Esophagus squamous epithelium (tissue), 4 donors: Measurements from ENCODE around the gene TPPP2.

Experiments
- POLR2A ChIP-seq, 4 donors: fragments of 450-650 bp; IDR thresholded peaks; one replicate each; pipeline ENCODE4 v1.6.1; 2017; ENCODE audit warnings: antibody characterized with exemption in 4 of 4, mild to moderate bottlenecking in 4 of 4, moderate library complexity in 3 of 4
- TF ChIP-seq, protein P1 (sequence below), 6 experiments: fragments of 450-650 bp in 4 of 6; fragments of 200-600 bp in 2 of 6; sonication (generic) in 2 of 6; IDR thresholded peaks; one replicate each; pipeline ENCODE4 v1.5.1; 2016 to 2019; ENCODE audit warnings: antibody characterized with exemption in 6 of 6, mild to moderate bottlenecking in 4 of 6, moderate library complexity in 4 of 6

DNA sequence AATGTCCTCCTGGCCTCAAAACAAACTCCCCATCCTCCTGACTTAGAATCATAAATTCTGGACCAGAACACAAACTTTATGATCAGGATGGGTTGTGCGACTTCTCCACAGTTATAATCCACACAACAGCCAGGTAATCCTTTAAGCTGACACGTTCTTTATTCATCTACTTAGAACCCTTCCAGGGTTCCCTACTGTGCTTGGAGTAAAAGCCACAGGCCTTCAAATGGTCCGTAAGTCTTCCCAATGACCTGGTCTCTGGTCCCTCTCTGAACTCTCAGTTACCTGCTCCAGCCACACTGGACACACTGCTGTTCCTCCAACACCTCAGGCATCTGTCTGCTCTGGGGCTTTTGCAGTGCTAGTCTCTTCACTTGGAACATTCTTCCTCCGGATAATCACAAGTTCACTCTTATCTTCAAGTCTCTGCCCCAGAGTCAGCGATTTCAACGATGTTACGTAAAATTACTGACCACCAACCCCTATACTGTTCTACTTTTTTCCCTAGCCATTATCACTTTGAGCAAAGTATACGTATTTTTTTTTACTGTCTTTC, 10.4 kb downstream of the TPPP2 start:
- TF ChIP-seq, protein P1, sequence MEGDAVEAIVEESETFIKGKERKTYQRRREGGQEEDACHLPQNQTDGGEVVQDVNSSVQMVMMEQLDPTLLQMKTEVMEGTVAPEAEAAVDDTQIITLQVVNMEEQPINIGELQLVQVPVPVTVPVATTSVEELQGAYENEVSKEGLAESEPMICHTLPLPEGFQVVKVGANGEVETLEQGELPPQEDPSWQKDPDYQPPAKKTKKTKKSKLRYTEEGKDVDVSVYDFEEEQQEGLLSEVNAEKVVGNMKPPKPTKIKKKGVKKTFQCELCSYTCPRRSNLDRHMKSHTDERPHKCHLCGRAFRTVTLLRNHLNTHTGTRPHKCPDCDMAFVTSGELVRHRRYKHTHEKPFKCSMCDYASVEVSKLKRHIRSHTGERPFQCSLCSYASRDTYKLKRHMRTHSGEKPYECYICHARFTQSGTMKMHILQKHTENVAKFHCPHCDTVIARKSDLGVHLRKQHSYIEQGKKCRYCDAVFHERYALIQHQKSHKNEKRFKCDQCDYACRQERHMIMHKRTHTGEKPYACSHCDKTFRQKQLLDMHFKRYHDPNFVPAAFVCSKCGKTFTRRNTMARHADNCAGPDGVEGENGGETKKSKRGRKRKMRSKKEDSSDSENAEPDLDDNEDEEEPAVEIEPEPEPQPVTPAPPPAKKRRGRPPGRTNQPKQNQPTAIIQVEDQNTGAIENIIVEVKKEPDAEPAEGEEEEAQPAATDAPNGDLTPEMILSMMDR (IDR thresholded peaks at IDR 0.05), result no peak
- no peak for TF ChIP-seq POLR2A (IDR thresholded peaks at IDR 0.05)
